ENCODE results near the gene CREB3L4. TPM values are rescaled to one million over a fixed set of nuclear protein-coding genes. Genes with fewer than 3 reads are reported as not detected.

Gene CREB3L4, protein sequence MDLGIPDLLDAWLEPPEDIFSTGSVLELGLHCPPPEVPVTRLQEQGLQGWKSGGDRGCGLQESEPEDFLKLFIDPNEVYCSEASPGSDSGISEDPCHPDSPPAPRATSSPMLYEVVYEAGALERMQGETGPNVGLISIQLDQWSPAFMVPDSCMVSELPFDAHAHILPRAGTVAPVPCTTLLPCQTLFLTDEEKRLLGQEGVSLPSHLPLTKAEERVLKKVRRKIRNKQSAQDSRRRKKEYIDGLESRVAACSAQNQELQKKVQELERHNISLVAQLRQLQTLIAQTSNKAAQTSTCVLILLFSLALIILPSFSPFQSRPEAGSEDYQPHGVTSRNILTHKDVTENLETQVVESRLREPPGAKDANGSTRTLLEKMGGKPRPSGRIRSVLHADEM
- total RNA-seq (10 to 100 TPM in 1 of 2 donors, 1 to 10 TPM in 1; 7.4 to 10.3 TPM), polyA plus RNA-seq (10 to 100 TPM in 1 of 2 donors, 1 to 10 TPM in 1; 4.4 to 10.2 TPM)

DNA sequence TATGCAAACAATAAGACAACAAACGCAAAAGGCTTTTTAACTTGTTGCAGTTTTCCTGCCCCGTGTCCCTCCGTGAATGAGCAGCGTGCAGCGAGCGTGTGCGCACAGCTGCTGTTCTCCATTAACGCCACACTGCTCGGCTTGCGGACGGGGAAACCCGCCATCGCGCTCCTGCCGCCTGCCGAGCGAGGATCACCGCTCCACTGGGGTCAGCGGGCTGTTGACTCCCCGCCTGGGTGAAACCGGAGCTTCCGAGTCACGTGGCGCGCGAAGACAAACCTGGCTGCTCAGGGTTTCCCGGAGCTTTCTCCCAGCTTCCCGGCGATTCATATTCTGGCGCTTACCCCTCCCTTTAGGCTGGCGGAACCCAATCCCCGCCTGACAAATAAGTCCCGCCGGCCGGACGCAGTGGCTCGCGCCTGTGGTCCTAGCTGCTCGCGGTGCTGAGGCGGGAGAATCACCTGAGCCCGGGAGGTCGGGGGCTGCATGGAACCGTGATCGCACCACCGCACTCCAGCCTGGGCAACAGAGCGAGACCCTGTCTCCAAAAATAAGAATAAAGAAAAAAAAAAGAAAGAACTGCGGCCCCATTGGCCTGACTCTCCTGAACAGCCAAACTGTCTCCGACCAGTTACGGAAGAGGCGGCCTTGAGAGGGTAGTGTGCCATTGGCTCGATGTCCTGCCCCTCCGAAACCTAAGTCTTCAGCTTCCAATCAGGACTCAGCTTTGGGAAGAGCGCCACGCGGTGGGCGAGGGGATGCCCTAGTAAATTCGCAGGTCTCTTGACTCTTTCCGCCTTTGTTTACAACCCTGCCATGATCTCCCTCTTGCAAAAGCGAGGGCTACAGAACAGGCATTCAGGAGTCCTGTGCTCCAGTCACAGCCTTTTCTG, at the start of gene CREB3L4:
Gene CREB3L4, plus strand, starts transcription at position 796 of the 893 bp plus-strand sequence. CDS start 624 bp downstream, outside the sequence.
- Histone ChIP-seq H3K4me1 (ENCODE audit: control insufficient read depth in 4 of 4, insufficient read depth in 4 of 4, low read length in 3 of 4) (peaks cover 6 to 42% (median 25%) of the 10 kb centered on the region in 4 donors), H3K27me3 (ENCODE audit: control insufficient read depth in 4 of 4, insufficient read depth in 4 of 4, low read length in 3 of 4) (no peaks in the 10 kb centered on the region), H3K4me3 (ENCODE audit: low read depth in 1 of 3, low read length in 3 of 3) (peak within 1 kb of the TSS; percentile 61 to 98 (median 83)), H3K9me3 (ENCODE audit: control insufficient read depth in 4 of 4, low read length in 3 of 4) (no peaks in the 10 kb centered on the region), H3K36me3 (ENCODE audit: control insufficient read depth in 4 of 4, insufficient read depth in 3 of 4, low read depth in 1 of 4, low read length in 3 of 4) (no peaks in the 10 kb centered on the region), H3K9ac (ENCODE audit: low read depth in 1 of 2, low read length in 2 of 2) (peak within 1 kb of the TSS; percentile 94), H3K27ac (ENCODE audit: low read depth in 1 of 2, low read length in 2 of 2) (peak within 1 kb of the TSS; percentile 96)
- peak; percentile 83 for DNase-seq (ENCODE audit: low spot score)
- under 1% methylated on average over 60 of the region's 60 CpGs for WGBS
- TF ChIP-seq, protein P1, sequence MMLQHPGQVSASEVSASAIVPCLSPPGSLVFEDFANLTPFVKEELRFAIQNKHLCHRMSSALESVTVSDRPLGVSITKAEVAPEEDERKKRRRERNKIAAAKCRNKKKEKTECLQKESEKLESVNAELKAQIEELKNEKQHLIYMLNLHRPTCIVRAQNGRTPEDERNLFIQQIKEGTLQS (IDR thresholded peaks at IDR 0.05): no peak
- TF ChIP-seq, protein P2, sequence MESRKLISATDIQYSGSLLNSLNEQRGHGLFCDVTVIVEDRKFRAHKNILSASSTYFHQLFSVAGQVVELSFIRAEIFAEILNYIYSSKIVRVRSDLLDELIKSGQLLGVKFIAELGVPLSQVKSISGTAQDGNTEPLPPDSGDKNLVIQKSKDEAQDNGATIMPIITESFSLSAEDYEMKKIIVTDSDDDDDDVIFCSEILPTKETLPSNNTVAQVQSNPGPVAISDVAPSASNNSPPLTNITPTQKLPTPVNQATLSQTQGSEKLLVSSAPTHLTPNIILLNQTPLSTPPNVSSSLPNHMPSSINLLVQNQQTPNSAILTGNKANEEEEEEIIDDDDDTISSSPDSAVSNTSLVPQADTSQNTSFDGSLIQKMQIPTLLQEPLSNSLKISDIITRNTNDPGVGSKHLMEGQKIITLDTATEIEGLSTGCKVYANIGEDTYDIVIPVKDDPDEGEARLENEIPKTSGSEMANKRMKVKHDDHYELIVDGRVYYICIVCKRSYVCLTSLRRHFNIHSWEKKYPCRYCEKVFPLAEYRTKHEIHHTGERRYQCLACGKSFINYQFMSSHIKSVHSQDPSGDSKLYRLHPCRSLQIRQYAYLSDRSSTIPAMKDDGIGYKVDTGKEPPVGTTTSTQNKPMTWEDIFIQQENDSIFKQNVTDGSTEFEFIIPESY (IDR thresholded peaks at IDR 0.05): peak; percentile 66
- TF ChIP-seq HNF4G (IDR thresholded peaks at IDR 0.05) (no peak), TAF1 (conservative IDR thresholded peaks at IDR 0.05) (peak; percentile 86), SP1 (IDR thresholded peaks at IDR 0.05) (peak; percentile 86), FOXA2 (IDR thresholded peaks at IDR 0.05) (peak; percentile 3), RXRA (IDR thresholded peaks at IDR 0.05) (peak; percentile 67 to 84), JUND (IDR thresholded peaks at IDR 0.05) (peak; percentile 12 to 27), GABPA (IDR thresholded peaks at IDR 0.05 in 1 of 2, conservative IDR thresholded peaks at IDR 0.05 in 1 of 2) (peak in 1 of 2 donors; percentile 80), YY1 (IDR thresholded peaks at IDR 0.05) (peak; percentile 94), HNF4A (conservative IDR thresholded peaks at IDR 0.05) (peak in 1 of 2 donors; percentile 30), EGR1 (IDR thresholded peaks at IDR 0.05; ENCODE audit: low read depth in 2 of 2) (peak in 1 of 2 donors; percentile 42), RAD21 (IDR thresholded peaks at IDR 0.05) (peak; percentile 49 to 53), NR2F2 (IDR thresholded peaks at IDR 0.05) (peak; percentile 77), FOXA1 (IDR thresholded peaks at IDR 0.05) (no peak)
- TF ChIP-seq, protein P3, sequence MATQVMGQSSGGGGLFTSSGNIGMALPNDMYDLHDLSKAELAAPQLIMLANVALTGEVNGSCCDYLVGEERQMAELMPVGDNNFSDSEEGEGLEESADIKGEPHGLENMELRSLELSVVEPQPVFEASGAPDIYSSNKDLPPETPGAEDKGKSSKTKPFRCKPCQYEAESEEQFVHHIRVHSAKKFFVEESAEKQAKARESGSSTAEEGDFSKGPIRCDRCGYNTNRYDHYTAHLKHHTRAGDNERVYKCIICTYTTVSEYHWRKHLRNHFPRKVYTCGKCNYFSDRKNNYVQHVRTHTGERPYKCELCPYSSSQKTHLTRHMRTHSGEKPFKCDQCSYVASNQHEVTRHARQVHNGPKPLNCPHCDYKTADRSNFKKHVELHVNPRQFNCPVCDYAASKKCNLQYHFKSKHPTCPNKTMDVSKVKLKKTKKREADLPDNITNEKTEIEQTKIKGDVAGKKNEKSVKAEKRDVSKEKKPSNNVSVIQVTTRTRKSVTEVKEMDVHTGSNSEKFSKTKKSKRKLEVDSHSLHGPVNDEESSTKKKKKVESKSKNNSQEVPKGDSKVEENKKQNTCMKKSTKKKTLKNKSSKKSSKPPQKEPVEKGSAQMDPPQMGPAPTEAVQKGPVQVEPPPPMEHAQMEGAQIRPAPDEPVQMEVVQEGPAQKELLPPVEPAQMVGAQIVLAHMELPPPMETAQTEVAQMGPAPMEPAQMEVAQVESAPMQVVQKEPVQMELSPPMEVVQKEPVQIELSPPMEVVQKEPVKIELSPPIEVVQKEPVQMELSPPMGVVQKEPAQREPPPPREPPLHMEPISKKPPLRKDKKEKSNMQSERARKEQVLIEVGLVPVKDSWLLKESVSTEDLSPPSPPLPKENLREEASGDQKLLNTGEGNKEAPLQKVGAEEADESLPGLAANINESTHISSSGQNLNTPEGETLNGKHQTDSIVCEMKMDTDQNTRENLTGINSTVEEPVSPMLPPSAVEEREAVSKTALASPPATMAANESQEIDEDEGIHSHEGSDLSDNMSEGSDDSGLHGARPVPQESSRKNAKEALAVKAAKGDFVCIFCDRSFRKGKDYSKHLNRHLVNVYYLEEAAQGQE (IDR thresholded peaks at IDR 0.05): peak; percentile 92
- TF ChIP-seq, protein P4, sequence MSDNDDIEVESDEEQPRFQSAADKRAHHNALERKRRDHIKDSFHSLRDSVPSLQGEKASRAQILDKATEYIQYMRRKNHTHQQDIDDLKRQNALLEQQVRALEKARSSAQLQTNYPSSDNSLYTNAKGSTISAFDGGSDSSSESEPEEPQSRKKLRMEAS (IDR thresholded peaks at IDR 0.05): peak; percentile 56
- TF ChIP-seq, protein P5, sequence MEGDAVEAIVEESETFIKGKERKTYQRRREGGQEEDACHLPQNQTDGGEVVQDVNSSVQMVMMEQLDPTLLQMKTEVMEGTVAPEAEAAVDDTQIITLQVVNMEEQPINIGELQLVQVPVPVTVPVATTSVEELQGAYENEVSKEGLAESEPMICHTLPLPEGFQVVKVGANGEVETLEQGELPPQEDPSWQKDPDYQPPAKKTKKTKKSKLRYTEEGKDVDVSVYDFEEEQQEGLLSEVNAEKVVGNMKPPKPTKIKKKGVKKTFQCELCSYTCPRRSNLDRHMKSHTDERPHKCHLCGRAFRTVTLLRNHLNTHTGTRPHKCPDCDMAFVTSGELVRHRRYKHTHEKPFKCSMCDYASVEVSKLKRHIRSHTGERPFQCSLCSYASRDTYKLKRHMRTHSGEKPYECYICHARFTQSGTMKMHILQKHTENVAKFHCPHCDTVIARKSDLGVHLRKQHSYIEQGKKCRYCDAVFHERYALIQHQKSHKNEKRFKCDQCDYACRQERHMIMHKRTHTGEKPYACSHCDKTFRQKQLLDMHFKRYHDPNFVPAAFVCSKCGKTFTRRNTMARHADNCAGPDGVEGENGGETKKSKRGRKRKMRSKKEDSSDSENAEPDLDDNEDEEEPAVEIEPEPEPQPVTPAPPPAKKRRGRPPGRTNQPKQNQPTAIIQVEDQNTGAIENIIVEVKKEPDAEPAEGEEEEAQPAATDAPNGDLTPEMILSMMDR (IDR thresholded peaks at IDR 0.05; ENCODE audit: low read depth, low read length, missing input control): peak; percentile 28
